Testis (tissue), 3 donors: Measurements from ENCODE around the gene CDH4. TPM values are rescaled to one million over a fixed set of nuclear protein-coding genes. Genes with fewer than 3 reads are reported as not detected.

Experiments
- DNase-seq: peaks from one replicate; pipeline ENCODE4 v3.0.0-alpha.2; 2019
- H3K27ac ChIP-seq, 2 donors: fragments of 200-600 bp; sonication (generic); one replicate each; pipeline ENCODE4 v1.5.1; 2019
- H3K27me3 ChIP-seq: fragments of 200-600 bp; sonication (generic); one replicate; pipeline ENCODE4 v1.5.1; 2019
- H3K36me3 ChIP-seq: fragments of 200-600 bp; sonication (generic); one replicate; pipeline ENCODE4 v1.5.1; 2017; ENCODE audit warnings: low read depth; ENCODE audit errors: missing control alignments
- H3K4me1 ChIP-seq: fragments of 200-600 bp; sonication (generic); one replicate; pipeline ENCODE4 v1.5.1; 2019
- H3K4me3 ChIP-seq, 2 donors: fragments of 200-600 bp; sonication (generic); one replicate each; pipeline ENCODE4 v1.5.1; 2017 to 2019
- H3K9me3 ChIP-seq: fragments of 200-600 bp; sonication (generic); one replicate; pipeline ENCODE4 v1.5.1; 2017
- POLR2A ChIP-seq: fragments of 450-650 bp; IDR thresholded peaks from one replicate; pipeline ENCODE4 v1.6.1; 2017; ENCODE audit warnings: antibody characterized with exemption, mild to moderate bottlenecking, moderate library complexity
- WGBS, 2 donors: methylation state at CpG; one replicate each; pipeline ENCODE4 v1.1.5; 2018; 5-methylcytosine and 5-hydroxymethylcytosine counted together
- intact Hi-C: fragments of 100-400 bp; cut with DNase I; formaldehyde crosslinking; loops from one replicate; pipeline ENCODE4 v1.15.1; 2023; ENCODE audit warnings: low total_unique reads
- polyA plus RNA-seq: library from polyadenylated mRNA; stranded (reverse); fragments of 350-450 nt; fragmentation: Illumina TruSeq; extraction: RNeasy Lipid Tissue Mini Kit (QIAGEN cat#74804); gene quantifications from one replicate; pipeline ENCODE4 v1.2.3, GENCODE V29; 2014; ENCODE audit warnings: low read depth, low replicate concordance; ENCODE audit not compliant: insufficient read depth
- total RNA-seq, 2 donors: library from RNA; depleted of rRNA; stranded (reverse); fragments of >200 nt; gene quantifications; one replicate each; pipeline ENCODE4 v1.2.3, GENCODE V29; 2016
- TF ChIP-seq, protein P1 (sequence below), 3 experiments: fragments of 450-650 bp in 2 of 3; fragments of 200-600 bp in 1 of 3; sonication (generic) in 1 of 3; IDR thresholded peaks; one replicate each; pipeline ENCODE4 v1.5.1; 2016 to 2019; ENCODE audit warnings: antibody characterized with exemption in 3 of 3, mild to moderate bottlenecking in 2 of 3, moderate library complexity in 1 of 3

The CDH4 gene
- total and polyA plus RNA-seq, 3 donors from 2014 or later: 1.4 to 3.3 (median 1.9) TPM

DNA sequence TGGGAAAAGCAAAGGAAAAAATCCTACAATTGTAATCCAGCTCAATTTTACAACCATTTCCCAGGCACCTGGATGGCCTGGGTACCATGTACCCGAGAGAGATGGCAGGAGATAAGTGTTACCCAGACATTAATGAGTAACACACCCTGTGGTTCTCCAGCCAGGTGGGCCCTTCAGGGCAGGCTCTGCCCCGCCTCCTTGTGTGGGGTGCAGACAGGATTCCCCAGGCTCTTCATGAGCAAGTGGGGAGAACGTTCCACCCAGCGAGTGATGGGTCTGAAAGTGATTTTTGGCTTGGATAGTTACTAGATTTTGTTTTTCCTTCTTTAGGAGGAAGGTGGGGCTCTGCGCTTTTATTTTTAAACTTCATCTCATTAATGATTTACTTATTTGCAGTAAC, 569.7 kb downstream of the CDH4 start:
- DNase-seq: no peak
- no peaks in the 10 kb centered on the region for H3K9me3 ChIP-seq
- WGBS, 2 donors: 86 to 91% methylated on average over 5 of the region's 5 CpGs
- H3K4me3 ChIP-seq: no peak overlapping the region
- H3K27ac ChIP-seq: no peak overlapping the region
- intact Hi-C loops: no loop called here
- no peaks in the 10 kb centered on the region for H3K4me1 ChIP-seq
- H3K36me3 ChIP-seq: no peaks in the 10 kb centered on the region
- H3K27me3 ChIP-seq: no peaks in the 10 kb centered on the region
- TF ChIP-seq, protein P1, sequence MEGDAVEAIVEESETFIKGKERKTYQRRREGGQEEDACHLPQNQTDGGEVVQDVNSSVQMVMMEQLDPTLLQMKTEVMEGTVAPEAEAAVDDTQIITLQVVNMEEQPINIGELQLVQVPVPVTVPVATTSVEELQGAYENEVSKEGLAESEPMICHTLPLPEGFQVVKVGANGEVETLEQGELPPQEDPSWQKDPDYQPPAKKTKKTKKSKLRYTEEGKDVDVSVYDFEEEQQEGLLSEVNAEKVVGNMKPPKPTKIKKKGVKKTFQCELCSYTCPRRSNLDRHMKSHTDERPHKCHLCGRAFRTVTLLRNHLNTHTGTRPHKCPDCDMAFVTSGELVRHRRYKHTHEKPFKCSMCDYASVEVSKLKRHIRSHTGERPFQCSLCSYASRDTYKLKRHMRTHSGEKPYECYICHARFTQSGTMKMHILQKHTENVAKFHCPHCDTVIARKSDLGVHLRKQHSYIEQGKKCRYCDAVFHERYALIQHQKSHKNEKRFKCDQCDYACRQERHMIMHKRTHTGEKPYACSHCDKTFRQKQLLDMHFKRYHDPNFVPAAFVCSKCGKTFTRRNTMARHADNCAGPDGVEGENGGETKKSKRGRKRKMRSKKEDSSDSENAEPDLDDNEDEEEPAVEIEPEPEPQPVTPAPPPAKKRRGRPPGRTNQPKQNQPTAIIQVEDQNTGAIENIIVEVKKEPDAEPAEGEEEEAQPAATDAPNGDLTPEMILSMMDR (IDR thresholded peaks at IDR 0.05): no peak
- no peak for TF ChIP-seq POLR2A

DNA sequence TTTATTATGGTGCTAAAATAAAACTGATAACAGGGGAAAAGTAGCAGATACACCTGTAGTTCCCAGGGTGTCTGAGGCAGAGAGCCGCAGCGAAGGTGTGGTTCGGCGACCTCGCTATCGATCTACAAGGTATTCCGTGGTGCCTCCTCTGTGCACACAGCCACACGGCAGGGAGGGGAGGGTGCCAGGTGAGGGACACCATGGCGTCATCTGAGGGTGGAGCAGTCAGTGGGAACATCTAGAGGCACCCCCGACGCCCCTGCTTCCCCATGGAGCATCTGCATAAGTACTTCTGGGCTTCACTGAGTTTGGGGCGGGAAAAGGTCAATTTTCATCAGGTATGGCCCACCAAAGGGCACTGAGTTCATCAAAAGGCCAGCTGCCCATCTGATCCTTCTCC, 570.3 kb downstream of the CDH4 start:
- intact Hi-C loops: no loop called here
- H3K4me3 ChIP-seq: no peak overlapping the region
- no peak for DNase-seq
- no peak overlapping the region for H3K27ac ChIP-seq
- H3K27me3 ChIP-seq: no peaks in the 10 kb centered on the region
- no peak for TF ChIP-seq POLR2A
- TF ChIP-seq, protein P1 (IDR thresholded peaks at IDR 0.05): no peak
- no peaks in the 10 kb centered on the region for H3K4me1 ChIP-seq
- no peaks in the 10 kb centered on the region for H3K36me3 ChIP-seq
- no peaks in the 10 kb centered on the region for H3K9me3 ChIP-seq
- 92 to 94% methylated on average over 12 of the region's 12 CpGs for WGBS, 2 donors

- H3K27me3 ChIP-seq: no peaks in the 10 kb centered on the region
- H3K9me3 ChIP-seq: no peaks in the 10 kb centered on the region
- DNase-seq: no peak
- WGBS, 2 donors: 81 to 87% methylated on average over 2 of the region's 2 CpGs
- no peak overlapping the region for H3K4me3 ChIP-seq
- no peaks in the 10 kb centered on the region for H3K36me3 ChIP-seq
- H3K27ac ChIP-seq: no peak overlapping the region
- intact Hi-C loops: no loop called here
- no peak for TF ChIP-seq POLR2A
- TF ChIP-seq, protein P1 (IDR thresholded peaks at IDR 0.05): no peak
- H3K4me1 ChIP-seq: no peaks in the 10 kb centered on the region
Observed at GRCh38 chr20:61823242-61823641, 571.2 kb downstream of the CDH4 start.

DNA sequence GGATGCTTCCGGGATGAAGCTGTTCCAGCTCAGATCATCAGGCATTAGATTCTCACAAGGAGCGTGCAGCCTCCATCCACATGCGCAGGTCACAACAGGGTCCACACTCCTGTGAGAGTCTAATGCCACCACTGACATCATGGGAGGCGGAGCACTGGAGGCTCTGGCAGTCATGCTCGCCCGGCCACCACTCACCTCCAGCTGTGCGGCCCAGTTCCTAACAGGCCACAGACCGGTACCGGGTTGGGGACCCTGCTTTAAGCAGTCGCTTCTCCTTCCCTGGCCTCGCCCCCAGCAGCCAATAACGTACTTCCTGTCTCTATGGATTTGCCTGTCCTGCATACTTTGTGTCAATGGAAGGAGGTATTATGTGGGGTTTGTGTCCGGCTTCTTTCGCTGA, 576.8 kb downstream of the CDH4 start:
- no peaks in the 10 kb centered on the region for H3K9me3 ChIP-seq
- H3K4me3 ChIP-seq: no peak overlapping the region
- intact Hi-C loops: no loop called here
- no peak for DNase-seq
- H3K27ac ChIP-seq: no peak overlapping the region
- H3K27me3 ChIP-seq: no peaks in the 10 kb centered on the region
- no peaks in the 10 kb centered on the region for H3K4me1 ChIP-seq
- TF ChIP-seq, protein P1 (IDR thresholded peaks at IDR 0.05): no peak
- no peak for TF ChIP-seq POLR2A
- no peaks in the 10 kb centered on the region for H3K36me3 ChIP-seq
- WGBS, 2 donors: 81 to 95% methylated on average over 8 to 14 of the region's 14 CpGs

DNA sequence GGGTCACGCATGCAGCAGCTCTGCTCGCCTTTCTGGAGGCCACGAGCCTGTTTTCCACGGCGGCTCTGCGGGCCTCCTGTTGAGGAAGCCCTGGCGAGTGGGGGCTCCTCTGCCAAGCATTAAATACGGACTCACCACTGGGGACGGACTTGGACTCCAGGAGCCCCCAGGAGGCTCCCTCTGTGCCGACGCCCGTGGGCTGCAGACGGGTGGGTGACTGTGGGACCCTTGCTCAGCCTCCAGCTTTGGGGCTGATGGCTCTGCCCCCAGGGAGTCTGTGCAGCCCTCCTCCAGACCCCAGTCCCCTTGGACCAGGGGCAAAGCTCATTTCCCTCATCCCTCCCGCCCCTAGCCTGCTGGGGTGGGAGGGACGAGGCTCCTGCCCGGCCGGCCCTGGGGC, 577.5 kb downstream of the CDH4 start:
- Histone ChIP-seq H3K27me3 (no peaks in the 10 kb centered on the region), H3K4me3 (no peak overlapping the region), H3K27ac (no peak overlapping the region), H3K9me3 (no peaks in the 10 kb centered on the region), H3K36me3 (no peaks in the 10 kb centered on the region), H3K4me1 (no peaks in the 10 kb centered on the region)
- TF ChIP-seq, protein P1 (IDR thresholded peaks at IDR 0.05): no peak
- TF ChIP-seq POLR2A: no peak
- DNase-seq: no peak
- intact Hi-C loops: no loop called here
- WGBS, 2 donors: 87% methylated on average over 17 of the region's 17 CpGs; no CpG with 5 or more reads in 1 of the 2 donors
